NCI-H2081 treated with DMSO at 0.1 percent for 48 hours (cell line): ENCODE results near the gene TMEM263.

Experiments used
- DNase-seq: peaks from one replicate; lab custom pipeline; 2025; lab: John Stamatoyannopoulos, UW

The TMEM263 gene

DNA sequence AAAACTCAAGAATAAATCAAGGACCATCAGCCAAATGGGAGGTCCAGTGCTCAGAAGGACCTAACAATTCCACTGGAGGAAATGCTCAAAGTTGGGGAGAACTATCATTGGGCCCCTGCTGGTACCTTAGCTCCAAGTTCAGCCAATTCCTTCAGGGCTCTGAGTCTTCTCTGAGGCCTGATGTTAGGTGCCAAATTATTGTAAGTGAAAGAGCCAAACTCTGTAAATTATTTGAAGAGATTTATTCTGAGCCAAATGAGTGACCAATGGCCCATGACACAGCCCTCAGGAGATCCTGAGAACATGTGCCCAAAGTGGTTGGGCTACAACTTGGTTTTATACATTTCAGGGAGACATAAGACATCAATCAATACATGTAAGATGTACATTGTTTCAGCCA lies 8.2 kb upstream of the TMEM263 start:
- no peak for DNase-seq

GRCh38 chr12:106950591-106950990 lies 5.1 kb upstream of the TMEM263 start:
- DNase-seq: no peak

DNA sequence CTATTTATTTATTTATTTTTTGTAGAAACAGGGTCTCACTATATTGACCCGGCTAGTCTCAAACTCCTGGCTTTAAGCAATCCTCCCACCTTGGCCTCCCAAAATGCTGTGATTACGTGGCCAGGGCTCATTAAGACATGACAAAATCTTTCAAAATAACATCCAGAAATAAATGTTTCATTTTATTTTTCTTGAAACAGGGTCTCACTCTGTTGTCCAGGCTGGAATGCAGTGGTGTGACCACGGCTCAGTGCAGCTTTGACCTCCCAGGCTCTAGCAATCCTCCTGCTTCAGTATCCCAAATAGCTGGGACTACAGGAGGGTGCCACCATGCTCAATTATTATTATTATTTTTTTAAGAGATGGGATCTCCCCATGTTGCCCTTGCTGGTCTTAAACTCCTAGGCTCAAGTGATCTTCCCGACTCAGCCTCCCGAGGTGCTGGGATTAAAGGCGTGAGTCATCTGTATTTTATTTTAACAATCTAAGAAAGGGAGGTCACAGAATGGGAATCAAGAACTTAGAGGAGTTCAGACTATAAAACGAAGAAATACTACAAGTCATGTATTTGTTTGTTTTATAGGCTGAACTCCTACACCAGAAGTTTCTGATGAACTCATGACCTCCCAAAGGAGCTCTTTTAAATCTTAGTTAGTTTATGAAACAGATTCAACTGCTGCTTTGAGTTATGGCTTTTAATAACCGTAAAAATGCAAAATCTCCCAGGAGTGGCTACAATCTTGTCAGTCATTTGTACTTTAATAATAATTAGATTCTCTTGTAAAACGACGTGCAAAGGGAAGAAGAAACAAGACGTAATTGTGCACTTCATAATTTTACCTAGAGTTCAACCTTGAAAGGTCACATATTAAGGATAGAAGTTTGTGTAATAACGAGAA lies 2.1 kb upstream of the TMEM263 start:
- DNase-seq: no peak

- DNase-seq: no peak
Observed at GRCh38 chr12:106954462-106955376, 988 bp upstream of the TMEM263 start.

DNA sequence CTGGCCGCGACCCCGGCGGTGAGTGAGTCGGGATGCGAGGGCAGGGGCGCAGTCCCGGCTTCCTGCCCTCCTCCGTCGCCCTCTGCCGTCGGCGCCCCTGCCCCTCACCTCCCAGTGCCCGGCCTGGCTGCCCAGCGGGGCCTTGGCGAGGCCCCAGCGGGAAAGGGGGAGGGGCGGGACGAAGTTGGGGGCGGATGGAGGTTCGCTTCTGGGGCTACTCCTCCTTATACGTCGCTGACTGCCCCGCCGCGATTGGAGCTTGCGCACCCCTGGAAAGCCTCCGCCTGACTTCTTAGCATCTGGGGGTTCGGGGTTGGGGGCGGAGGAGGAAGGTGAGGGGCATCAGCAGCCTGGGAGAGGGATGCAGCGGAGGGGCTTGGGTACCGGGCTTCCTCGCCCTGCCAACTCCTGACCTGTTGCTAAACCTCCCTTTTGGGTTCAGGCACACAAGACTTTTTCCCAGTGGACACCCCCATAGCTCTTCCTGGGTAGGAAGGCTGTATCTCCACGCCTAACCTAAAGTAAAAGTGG lies 406 bp downstream of the TMEM263 start:
- no peak for DNase-seq

DNA sequence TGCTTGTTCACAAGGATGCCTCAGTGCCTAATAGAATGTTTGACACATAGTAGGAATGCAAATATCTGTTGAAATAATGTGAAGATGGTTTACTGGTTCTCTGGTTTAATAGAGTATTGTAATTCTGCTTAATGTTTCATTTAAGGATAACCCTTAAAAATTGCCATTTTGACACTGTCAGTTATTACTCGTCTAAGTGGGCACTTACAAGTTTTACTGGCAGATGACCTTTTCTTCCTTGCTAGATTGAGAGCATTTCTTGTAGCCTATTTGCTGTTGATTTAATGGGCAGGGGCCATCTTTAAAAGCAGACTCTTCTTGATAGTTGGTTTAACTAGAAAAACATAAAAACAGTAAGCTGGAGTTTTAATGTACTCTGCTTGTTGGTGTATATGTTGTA lies 1.9 kb downstream of the TMEM263 start:
- no peak for DNase-seq

DNA sequence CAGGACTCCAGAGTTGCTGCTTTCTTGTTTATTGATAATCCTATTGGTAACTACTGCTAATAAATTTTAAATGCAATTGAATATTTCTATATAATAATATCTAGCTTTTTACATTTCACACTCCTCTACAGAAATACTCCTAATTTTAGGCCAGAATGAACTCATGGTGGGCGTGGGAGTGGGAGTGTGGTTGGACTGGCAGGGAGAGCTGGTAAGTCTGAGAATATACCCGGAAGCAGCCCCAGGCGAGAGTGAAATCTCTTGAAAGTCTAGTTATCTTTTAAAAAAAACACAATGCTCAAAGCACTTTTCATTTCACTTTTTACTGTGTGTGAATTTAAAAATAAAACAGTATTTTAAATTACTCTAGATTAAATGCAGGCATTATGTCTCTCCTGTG lies 4.7 kb downstream of the TMEM263 start:
- DNase-seq: no peak

GRCh38 chr12:106962286-106962685 lies 6.6 kb downstream of the TMEM263 start:
- DNase-seq: no peak

- DNase-seq: no peak
Observed at GRCh38 chr12:106964526-106964925, 8.8 kb downstream of the TMEM263 start.

GRCh38 chr12:106971065-106971464 lies 15.4 kb downstream of the TMEM263 start:
- no peak for DNase-seq

- no peak for DNase-seq
Observed at GRCh38 chr12:106973545-106973944, 17.8 kb downstream of the TMEM263 start.

DNA sequence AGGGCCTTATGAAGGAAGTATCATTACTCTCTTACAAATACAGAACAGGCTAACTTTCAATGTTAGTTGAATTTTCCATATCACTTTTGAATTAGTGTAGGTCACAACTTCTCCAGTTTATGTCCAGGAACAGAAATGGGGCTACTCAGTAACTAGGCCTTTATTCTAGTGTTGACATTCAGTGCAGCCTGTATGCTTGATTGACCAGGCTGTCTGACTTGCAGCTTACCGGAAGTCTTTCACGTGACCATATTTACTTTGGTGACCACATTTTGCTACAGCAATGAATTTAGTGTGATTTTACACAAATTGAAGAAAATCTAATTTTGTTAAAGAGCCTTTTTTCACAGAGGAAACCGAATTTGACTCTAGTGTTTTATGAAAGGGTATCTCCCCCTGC lies 18.8 kb downstream of the TMEM263 start:
- DNase-seq: no peak

- DNase-seq: no peak
Observed at GRCh38 chr12:106975098-106975497, 19.4 kb downstream of the TMEM263 start.

GRCh38 chr12:106975993-106976658 lies 20.4 kb downstream of the TMEM263 start:
- DNase-seq: no peak

DNA sequence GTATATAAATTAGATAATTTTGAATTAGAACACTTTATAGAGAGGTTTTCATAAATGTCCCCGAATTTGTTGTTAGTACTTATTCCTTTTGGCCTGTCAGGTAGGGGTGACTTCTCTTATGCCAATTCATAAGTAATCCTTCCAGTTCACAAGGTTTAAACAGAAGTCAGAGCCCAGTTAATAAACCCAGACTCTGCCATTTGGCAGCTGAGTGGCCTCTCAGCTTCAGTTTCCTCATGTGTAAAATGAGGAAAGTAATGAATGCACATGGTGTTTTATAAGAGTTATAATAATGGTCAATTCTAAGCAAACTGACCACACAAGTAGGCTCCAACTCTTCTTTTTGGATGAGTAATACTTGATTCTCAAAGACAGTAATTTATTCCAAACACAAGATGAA lies 21.0 kb downstream of the TMEM263 start:
- DNase-seq: no peak

DNA sequence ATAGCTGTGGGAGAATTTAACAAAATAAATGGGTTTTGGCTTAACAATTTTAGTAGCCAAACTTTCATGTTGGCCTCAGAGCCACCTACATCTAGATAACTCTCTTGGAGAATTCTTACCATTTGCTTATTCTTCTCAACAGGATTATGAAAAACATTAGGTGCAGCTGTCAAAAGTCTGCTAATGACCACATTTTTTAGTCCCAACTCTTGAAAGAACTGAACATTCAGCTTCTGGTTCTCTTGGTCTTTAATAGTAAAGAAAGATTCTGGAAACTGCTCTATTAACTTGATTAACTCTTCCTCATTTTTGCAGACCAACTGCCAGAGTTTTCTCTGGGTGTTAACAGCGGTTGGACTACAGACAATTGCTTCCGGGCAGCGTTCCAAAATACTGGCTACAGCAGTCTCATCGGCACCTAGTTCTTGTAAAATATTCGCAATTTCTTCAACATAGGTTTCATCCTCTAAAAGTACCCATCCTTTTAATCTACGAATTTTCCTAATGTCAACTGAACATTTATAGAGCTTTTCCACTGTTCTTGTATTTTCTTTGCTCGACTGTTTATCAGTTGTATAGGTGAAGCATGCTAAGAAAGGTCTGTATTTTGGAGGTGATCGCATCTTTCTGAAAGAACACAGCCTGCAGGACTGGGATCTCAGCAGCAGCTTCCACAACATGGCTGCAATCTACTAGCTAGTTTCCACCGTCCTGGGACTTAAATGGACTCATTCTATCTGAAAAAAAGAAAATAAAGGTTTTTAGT lies 22.5 kb downstream of the TMEM263 start:
- DNase-seq: peak; percentile 11

DNA sequence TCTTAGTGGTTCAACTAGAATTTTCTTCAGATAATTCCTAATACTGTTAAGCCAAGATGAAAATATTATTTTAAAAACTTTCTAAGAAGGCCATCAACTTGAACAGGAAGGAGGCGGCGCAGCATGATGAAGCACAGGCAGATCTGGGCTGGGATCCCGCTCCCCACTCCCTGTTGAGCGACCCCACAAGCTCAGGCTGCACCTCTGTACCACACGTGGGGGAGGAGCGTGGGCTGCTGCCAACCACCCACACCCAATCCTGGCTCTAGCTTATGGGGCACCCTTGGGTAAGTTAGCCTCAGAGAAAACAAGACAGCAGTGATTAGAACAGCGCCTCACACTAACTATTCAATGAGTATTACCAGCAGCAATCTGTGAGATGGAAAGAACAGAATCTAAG lies 25.2 kb downstream of the TMEM263 start:
- no peak for DNase-seq

DNA sequence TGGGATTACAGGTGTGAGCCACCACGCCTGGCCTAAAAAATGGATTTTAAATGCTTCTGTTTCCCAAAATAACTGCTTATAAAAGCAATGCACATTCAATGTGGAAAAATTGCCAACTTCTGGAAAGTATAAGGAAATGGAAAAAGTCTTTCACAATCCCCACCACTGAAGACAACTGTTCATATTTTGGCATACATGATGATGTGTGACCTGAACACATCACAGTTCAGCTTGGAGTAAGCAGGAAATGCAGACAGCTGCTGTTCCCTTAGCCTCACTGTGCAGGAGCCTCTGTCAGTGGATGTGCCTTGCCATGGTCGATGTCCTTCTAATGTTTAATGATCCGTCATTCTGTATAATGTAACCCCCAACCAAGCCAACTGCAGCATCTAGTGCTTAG lies 26.1 kb downstream of the TMEM263 start:
- DNase-seq: no peak

- DNase-seq: no peak
Observed at GRCh38 chr12:106982229-106982628, 26.5 kb downstream of the TMEM263 start.

- no peak for DNase-seq
Observed at GRCh38 chr12:106984588-106985137, 29.0 kb downstream of the TMEM263 start.

DNA sequence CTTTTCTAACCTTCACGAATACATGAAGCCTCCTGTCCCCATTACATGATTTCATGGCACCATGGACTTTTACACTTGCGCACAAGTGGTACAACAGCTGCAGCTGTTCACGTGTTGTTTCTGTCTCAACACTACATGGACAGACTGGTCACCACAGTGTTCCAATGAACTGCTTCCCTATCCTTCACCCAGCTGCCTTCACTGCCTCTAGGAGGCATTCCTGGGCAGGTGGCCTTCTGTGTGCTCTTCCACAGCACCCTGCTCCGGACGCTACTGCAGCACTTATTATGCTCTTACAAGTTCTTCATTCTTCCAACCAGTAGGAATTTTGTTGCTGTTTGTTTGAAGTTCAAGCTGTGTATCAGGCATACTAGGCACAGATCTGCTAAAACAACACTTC lies 29.8 kb downstream of the TMEM263 start:
- no peak for DNase-seq
